ENCODE data around the gene AP2A2.
"Not testable (repeated sequence)": the region's sequence is repeated elsewhere in the genome, so short reads cannot be mapped to it uniquely, and the experiment has no call there.

The AP2A2 gene

DNA sequence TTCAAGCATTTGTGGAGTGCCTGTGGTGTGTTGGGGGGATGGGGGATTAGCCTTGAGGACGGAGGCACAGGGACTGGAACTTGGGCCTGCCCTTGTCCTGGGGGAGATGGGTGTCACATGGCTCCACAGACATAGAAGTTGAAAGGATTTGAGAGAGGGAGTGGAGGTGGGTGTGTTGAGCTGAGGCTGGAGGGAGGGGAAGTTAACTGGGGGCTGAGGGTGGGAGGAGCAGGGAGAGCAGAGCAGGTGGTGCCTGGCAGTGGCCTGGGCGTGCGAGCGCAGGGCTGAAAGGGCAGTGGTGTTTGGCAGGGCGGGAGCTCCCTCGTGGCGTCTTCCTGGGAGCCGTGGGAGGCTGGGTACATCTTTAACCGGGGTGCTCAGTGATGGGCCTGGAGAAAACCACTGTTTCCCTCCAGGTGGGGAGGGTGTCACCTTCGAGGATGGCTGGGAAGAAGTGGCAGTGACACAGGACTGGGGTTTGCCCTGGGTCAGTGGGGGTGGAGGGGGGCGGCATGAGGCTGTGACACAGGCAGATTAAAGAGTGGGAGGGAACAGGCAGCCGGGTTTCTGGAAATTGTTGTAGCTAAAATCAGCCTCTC, 45.5 kb downstream of the AP2A2 start:
- DNase-seq (ENCODE audit: insufficient read length, low spot score) (no peak), FAIRE-seq (no peak)

DNA sequence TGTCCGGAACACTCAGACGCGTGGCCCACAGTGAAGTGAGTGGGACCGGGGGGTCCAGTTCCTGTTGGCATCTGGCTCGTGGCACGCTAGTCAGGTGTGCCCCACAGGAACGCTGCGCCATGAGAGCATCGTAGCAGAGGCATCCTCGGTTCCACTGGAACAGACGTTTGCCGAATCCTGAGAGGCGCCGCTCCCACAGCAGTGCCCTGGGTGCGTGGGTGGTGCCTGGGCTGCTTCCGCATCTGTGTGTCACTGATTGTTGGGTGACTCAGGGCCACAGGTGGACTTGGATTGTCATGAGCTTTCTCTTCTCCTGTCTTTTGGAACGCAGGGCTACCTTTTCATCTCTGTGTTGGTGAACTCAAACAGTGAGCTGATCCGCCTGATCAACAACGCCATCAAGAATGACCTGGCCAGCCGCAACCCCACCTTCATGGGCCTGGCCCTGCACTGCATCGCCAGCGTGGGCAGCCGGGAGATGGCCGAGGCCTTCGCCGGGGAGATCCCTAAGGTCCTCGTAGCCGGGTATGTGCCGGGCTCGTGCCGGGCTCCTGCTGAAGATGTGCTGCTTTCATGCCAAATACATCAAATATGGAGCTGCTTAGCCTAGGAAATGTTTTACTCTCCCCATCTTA, 46.2 kb downstream of the AP2A2 start:
- FAIRE-seq (no peak), DNase-seq (ENCODE audit: insufficient read length, low spot score) (no peak)

DNA sequence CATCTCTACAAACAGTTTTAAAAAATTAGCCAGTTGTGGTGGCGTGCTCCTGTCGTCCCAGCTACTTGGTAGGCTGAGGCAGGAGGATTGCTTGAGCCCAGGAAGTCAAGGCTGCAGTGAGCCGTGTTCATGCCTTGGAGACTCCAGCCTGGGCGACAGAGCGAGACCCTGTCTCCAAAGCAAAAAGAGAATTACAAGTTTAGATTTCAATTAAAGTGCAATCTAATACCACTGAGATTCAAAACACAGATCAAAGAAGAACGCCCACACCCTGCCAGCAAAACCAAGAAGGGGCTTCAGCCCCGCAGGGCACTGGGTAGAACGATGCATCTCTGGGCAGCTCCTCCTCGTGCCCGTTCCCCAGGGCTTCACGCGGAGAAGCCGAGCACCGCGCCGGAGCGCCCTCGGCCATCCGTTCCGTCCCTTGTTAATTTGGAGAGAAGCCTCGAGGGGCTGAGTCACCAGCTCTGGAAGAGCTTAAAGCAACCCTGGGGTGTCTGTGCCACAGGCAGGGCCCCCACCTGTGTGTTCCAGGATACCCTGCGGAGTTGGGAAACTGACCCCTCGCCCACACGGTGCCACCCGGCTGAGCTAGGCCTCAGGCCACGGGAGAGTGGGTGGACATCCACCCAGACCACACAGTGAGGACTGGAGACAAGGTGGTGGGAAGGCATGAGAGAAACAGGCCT, 47.0 kb downstream of the AP2A2 start:
- no peak for DNase-seq (ENCODE audit: insufficient read length, low spot score)
- no peak for FAIRE-seq

DNA sequence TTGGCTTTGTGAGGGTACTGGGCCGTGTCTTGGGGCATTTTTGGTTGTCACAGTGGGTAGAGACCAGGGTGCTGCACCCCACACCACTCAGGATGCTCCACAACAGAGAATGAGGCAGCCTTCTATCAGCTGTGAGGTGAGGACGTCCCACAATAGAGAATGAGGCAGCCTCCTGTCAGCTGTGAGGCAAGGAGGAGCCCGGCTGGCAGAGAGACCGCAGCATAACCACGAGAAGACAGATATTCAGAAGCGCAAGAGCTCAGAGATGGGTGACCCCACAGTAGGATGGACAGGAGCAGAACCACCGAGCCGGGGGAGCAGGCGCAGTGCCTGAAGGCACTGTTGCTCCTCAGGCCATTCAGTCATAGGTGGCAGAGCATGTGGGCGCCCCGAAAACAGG, 47.6 kb downstream of the AP2A2 start:
- no peak for FAIRE-seq
- no peak for DNase-seq (ENCODE audit: insufficient read length, low spot score)

DNA sequence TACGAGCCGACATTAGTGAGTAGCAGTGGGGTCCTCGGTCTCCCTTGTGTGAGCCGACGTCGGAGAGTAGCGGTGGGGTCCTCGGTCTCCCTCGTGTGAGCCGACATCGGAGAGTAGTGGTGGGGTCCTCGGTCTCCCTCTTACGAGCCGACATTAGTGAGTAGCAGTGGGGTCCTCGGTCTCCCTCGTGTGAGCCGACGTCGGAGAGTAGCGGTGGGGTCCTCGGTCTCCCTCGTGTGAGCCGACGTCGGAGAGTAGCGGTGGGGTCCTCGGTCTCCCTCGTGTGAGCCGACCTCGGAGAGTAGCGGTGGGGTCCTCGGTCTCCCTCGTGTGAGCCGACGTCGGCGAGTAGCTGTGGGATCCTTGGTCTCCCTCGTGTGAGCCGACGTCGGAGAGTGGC, 49.7 kb downstream of the AP2A2 start:
- FAIRE-seq; DNase-seq (ENCODE audit: insufficient read length, low spot score): not testable (repeated sequence)

DNA sequence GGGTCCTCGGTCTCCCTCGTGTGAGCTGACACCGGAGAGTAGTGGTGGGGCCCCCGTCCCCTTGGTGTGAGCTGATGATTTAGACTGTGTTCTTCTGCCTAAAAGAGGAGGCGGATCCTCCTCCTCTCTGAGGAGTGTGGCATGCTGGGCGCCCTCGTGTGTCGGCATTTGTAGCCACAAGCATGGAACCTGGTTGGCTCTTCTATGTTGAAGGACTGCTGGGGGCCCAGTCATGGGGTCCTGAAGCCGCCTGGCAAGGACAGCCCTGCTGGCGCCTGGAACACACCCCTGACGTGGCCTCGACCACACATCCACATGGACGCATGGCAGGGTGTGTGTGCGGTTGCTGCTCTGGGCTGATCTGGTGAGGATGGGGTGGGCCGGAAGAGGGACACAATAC, 50.2 kb downstream of the AP2A2 start:
- FAIRE-seq (no peak), DNase-seq (ENCODE audit: insufficient read length, low spot score) (peak; percentile 12)

DNA sequence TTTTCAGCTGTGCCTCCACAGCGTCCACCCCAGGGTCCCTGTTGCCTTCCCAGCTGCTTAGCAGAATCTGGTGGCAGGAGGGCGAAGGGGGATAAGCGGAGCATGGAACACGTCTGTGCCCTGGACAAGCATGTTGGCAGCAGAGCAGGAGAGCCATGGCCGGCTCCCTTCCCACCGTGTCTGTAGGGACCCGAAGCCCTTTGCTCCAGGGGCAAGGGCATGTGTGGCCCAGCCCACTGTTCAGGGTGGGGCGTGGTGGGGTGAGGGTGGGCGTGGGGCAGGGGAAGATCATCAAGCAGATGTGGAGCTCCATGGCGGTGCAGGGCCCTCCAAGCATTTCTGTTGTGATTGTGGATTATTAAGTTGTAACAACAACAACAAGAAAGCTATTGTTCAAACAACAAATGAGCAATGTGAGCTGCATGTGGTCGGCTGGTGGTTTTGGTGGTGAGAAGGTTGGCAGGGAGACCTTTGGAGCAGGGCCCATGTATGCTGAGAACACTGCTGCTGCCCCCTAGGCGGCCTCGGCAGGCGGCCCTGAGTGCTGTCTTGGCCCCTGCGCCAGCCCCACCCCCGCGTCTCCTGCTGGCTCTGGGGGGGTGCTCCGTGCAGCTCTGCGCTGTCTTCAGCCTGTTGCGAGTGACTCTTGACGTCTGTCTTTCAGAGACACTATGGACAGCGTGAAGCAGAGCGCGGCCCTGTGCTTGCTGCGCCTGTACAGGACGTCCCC, 50.9 kb downstream of the AP2A2 start:
- no peak for DNase-seq (ENCODE audit: insufficient read length, low spot score)
- FAIRE-seq, result no peak

DNA sequence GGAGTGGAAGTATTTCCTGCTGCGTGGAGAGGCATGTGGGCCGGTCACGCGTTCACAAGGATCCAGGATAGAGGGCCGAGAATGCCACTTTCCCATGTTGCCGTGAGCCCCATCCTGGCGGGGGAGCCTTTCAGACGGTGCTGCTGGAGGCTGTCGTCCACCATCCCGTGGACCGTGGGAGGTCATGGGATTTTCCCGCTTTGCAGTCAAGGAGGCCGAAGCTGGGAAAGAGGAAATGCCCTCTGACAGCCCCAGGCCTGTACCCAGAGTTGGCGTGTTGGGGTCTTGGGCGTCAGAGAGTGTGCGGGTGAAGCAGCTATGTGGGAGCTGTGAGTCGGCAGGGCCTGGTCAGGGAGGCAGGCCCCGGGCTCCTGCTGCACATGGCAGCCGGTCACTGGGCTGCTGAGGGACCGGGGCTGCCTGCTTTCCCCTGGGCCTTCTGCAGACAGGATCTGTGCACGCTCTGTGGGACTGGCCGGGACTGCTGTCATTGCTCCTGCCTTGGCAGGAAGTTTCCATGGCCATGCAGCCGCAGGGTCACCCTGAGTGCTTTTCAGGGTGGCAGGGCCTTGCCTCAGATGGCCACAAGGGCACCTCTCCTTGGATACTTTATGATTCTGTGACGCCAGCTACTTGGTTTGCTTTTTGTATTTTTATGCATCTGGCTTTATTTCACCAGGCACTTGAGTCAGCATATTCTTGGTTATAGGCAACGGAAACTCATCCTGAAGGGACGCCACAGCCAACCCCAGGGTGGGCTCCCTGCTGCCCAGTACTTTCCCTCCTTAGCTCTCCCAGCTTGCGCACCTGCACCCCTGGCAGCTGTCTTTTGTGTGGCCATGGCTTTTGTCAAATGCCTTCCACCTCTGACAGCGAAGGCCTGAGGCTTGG, 52.4 kb downstream of the AP2A2 start:
- no peak for DNase-seq (ENCODE audit: insufficient read length, low spot score)
- no peak for FAIRE-seq

DNA sequence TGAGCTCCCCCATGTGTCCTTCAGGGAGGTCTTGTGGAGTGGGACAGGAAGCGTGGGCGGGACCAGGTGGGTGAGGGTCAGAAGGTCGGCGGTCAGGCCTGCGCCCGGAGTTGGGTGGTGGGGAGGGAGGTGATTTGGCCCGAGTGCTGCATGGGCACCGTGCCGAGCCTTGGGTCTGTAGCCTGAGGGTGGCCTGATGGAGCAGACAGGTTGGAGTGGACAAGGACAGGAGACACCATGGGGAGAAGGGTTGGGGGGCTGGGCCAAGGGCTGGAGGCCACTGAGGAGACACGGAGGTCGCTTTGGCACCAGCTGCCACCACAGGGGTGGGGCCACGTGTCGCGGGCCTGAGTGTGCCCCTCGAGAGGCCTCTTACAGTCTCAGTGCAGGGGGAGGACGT, 53.1 kb downstream of the AP2A2 start:
- no peak for FAIRE-seq

DNA sequence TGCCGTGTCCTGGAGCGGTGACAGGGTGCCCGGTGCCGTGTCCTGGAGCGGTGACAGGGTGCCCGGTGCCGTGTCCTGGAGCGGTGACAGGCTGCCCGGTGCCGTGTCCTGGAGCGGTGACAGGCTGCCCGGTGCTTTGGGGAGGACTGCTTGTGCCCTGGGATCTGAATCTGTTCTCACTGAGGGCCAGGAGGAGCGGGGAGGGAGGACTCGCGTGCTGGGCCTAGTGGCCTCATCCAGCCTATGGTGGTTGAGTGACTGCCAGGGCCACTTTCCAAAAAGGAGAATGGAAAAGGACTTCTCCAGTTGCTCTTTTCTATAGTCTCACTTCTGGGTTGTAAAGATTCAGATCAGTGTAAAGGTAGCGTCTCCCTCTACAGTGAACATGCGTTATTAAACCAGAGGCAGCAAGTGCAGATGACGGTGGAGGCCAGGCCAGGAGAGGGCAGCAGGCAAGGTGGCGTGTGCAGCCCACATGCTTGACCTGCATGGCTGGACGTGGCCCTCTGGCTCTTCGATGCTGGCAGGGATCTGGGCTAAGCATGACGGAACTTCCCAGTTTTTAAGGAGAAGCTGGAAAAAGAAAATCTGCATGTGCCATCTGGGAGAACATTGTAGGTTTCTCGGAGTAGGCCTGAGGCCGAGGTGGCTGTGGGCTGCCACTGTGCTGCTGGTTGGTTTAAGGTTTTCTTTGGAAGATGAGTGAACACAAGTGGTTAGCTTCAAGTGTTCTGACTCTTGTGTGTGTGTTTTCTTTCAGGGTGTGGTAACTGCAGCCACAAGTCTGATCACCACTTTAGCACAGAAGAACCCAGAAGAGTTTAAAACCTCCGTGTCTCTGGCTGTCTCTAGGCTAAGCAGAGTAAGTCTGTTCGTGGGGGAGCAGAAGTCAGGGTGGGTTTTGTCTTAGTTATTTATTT, 55.0 kb downstream of the AP2A2 start:
- FAIRE-seq (no peak), DNase-seq (ENCODE audit: insufficient read length, low spot score) (no peak)

More for the DNA sequence above, 53.1 kb downstream of the AP2A2 start:
- DNase-seq (ENCODE audit: insufficient read length, low spot score), result no peak

DNA sequence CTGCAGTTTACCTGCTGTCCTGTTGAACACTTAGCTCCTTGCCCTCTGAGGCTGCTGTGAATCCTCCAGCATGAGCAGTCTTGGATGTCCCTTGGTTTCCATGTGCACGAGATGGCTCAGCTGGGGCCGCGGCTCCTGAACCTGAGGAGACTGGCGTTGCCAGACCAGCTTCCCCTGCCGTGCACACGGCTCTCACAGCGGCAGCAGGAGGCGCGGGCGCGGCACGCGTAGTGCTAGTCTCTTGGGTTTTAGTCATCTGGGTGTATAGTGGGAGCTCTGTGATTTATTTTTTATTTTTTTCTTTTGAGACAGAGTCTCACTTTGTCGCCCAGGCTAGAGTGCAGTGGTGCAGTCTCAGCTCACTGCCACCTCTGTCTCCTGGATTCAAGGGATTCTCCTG, 56.1 kb downstream of the AP2A2 start:
- FAIRE-seq (no peak), DNase-seq (ENCODE audit: insufficient read length, low spot score) (no peak)

DNA sequence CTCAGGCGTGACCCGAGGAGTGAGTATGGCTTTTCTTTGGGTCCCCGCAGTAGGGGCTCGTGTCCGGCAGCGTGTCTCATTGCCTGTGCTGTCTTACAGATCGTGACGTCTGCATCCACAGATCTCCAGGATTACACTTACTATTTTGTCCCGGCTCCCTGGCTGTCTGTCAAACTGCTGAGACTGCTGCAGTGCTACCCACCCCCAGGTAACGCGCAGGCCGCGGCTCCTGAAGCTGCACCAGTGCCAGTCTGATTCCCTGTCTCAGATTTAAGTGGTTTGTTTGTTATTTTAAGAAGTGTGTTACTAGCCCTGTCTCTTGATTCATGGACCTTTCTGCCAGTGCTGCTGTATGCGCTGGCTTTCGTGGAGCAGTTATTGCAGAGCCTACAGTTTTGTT, 58.9 kb downstream of the AP2A2 start:
- FAIRE-seq, result no peak
- no peak for DNase-seq (ENCODE audit: insufficient read length, low spot score)

DNA sequence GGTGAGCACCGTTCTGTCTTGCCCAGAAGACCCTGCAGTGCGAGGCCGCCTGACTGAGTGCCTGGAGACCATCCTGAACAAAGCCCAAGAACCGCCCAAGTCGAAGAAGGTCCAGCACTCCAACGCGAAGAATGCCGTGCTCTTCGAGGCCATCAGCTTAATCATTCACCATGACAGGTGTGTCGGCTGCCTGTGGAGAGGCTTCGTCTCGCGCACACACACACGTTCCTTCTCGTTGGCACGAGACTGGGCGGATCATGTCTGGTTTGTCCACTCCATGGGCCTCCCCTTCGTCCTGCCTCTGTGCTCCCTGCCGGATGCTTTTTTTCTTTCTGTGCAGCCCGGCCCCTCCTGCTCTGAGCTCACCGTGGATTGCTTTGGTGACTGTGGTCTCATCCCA, 59.7 kb downstream of the AP2A2 start:
- DNase-seq (ENCODE audit: insufficient read length, low spot score), result no peak
- FAIRE-seq, result no peak

DNA sequence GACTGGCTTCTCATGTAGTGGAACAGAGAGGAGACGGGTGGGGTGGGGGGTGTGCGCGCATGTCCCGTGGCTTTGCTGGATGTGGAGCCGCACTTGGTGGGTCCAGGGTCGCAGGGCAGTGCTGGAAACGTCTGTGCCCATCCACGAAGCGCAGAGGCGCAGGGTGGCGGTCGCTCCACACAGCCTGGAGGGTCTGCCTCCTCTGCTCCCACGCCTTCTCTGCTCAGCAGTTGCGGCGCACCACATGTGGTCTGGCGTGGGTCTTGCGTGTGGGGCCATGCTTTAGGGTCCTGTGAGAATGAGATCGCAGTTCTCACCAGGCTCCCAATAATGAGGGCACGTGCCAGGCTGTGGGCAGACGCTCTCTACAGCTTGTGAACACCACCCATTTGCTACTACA, 60.2 kb downstream of the AP2A2 start:
- DNase-seq (ENCODE audit: insufficient read length, low spot score), result no peak
- no peak for FAIRE-seq

DNA sequence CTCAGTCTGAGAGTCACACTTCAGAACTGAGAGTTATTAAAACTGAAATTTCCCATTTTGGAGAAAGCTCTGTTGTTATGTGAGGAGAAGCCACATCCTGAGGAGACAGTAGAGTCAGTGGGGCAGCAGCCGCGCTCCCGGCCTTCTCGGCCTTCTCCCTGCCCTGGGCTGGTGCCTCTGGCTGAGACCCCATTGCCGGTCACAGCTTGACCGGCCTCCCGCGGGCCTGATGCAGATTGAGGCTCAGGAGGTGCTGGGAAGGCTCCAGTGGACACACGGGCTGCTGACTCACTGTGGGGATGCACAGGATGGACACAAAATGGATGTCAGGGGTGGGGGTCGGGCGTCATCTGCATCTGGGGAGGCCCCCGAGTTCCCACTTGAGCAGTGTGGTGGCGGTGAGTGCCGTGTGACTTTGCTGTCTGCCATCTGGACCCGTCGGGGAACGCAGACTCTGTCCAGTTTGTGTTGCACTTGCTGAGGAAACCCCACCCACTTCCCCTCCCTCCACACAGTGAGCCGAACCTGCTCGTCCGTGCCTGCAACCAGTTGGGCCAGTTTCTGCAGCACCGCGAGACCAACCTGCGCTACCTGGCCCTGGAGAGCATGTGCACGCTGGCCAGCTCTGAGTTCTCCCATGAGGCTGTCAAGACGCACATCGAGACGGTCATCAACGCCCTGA, 60.7 kb downstream of the AP2A2 start:
- FAIRE-seq (no peak), DNase-seq (ENCODE audit: insufficient read length, low spot score) (no peak)

DNA sequence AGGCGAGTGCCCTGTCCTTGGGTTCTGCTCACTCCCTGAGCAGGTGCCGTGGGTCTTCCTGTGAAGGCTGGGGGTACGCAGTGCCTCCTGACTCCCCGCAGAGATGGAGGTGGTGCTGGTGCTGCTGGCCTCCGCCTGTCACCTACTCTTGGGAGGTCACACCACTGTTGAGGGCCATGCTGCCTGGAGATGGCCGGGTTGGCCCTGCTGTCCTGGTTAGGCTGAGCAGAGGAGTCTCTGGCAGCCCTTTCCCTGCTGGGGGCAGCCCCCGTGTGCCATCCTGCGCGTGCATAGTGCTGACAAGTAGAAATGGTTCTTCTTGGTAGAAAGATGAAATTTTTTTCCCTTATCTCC, 61.3 kb downstream of the AP2A2 start:
- no peak for FAIRE-seq

DNA sequence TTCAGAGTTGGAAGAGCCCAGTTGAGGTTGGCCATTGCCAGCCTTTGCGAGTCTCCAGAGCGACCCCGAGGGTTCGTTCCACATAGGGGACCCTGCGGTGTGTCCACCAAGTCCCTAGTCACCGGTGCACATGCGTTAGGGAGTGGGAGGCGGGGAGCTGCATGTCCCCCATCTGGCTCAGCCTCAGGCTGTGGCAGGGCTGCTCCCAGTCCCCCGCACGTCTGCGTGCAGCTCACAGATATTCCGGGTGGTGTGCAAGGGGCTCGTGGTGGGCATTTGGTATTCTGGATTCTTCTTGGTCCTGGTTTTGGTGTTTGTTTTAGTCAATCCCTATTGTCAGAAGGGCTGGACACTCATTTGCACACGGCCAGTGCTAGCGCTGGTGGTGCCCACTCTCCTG, 62.0 kb downstream of the AP2A2 start:
- FAIRE-seq, result no peak
- DNase-seq (ENCODE audit: insufficient read length, low spot score), result no peak

More for the DNA sequence above, 61.3 kb downstream of the AP2A2 start:
- no peak for DNase-seq (ENCODE audit: insufficient read length, low spot score)

DNA sequence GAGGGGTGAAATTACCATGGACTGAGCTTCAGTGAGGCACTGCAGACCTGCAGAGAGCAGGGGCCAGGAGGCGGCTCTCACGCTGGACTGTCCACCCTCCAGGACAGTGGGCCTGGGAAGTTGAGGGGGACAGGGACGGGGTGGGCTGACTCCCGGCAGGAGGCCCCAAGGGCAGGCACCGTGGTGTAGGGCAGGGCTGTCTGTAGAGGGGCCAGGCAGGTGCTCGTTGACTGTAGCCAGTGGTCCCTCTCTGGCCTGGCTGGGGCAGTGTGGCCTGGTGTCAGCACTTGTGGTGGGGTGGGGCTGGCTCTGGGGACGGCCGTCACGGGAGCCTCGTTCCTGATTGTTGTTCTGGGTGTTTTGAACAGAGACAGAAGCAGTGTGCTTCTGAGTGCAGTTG, 64.4 kb downstream of the AP2A2 start:
- FAIRE-seq (no peak), DNase-seq (ENCODE audit: insufficient read length, low spot score) (no peak)

DNA sequence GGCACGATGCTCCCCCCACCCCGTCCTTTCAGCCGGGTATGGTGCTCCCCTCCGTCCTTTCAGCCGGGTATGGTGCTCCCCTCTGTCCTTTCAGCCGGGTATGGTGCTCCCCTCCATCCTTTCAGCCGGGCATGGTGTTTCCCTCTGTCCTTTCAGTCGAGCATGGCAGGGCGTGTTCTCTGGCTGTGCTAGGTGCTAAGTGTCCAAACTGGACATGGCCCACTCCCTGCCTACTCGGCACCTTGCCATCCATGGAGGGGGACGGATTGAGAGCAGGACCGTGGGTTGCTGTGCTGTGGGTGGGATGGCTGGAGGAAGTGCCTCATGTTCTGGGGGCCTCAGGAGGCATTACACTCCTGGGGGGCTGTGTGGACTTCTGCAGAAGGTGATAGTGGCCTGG, 65.4 kb downstream of the AP2A2 start:
- FAIRE-seq (peak; percentile 28), DNase-seq (ENCODE audit: insufficient read length, low spot score) (no peak)

Data from HTR-8/SVneo (cell line).